Motor neuron (in vitro differentiated cells): ENCODE measurements around the gene HSPA5. TPM values are rescaled to one million over a fixed set of nuclear protein-coding genes. Genes with fewer than 3 reads are reported as not detected.
"Not testable (repeated sequence)": the region's sequence is repeated elsewhere in the genome, so short reads cannot be mapped to it uniquely, and the experiment has no call there.

Source experiments
- ATAC-seq, 8 experiments: fragments of 200-7000 bp; cut with Tn5 transposase; replicated peaks in 6 of 8; 2 replicates each; pipeline ENCODE4 v1.8.0; 2021; ENCODE audit warnings: mild to moderate bottlenecking in 8 of 8, moderate library complexity in 8 of 8
- H3K27ac ChIP-seq, 2 donors: fragments of 250-450 bp; sonication (Bioruptor Pico); 2 replicates each; pipeline ENCODE4 v1.9.0; 2021; ENCODE audit warnings: antibody characterized with exemption in 2 of 2, mild to moderate bottlenecking in 2 of 2, moderate library complexity in 1 of 2
- H3K4me1 ChIP-seq, 2 donors: fragments of 250-450 bp; sonication (Bioruptor Pico); replicated peaks in 1 of 2; 2 replicates each; pipeline ENCODE4 v1.6.1; 2021; ENCODE audit warnings: antibody characterized with exemption in 2 of 2, mild to moderate bottlenecking in 2 of 2, moderate library complexity in 1 of 2
- H3K4me3 ChIP-seq, 5 donors: fragments of 250-450 bp; sonication (Bioruptor Pico); 2 replicates each; pipeline ENCODE4 v1.9.0; 2021; ENCODE audit warnings: antibody characterized with exemption in 5 of 5, mild to moderate bottlenecking in 5 of 5, moderate library complexity in 4 of 5
- WGBS, 10 experiments: fragments of 450-650 bp; shearing (Covaris generic); methylation state at CpG; one replicate each; pipeline ENCODE4 v1.0.0; 2022; 5-methylcytosine and 5-hydroxymethylcytosine counted together
- in situ Hi-C, 9 experiments: fragments of 400-800 bp; cut with MboI; loops; one replicate each; pipeline ENCODE4 v1.15.0; 2021; ENCODE audit warnings: low sequenced_read_pairs in 9 of 9, low pct_unique_long_range_greater_than_20kb in 2 of 9; ENCODE audit not compliant: unreplicated experiment in 9 of 9
- total RNA-seq, 8 experiments: library from RNA; unstranded; fragments of 300-600 nt; gene quantifications; 2 replicates each; pipeline versions ENCODE4 v1.2.3 to v1.2.4, GENCODE V29; 2022

Gene HSPA5
- total RNA-seq, 8 experiments from 2014 or later: 105 to 365 (median 246) TPM

GRCh38 chr9:125200216-125201047 is 40.7 kb downstream of the HSPA5 start, which contains the start of gene RABEPK:
Gene RABEPK (plus strand): TSS chr9:125200542. CDS start chr9:125203014, 2,472 bp downstream.
- ATAC-seq: peak; percentile 93 to 99 (median 98)
- 0 to 40% (median 1%) methylated on average over 1 to 16 of the region's 51 CpGs; no CpG with 5 or more reads in 3 of the 10 experiments for WGBS, 10 experiments
- H3K27ac ChIP-seq: peak within 1 kb of the TSS; percentile 64 to 71
- in situ Hi-C loops: no loop called here
- peaks cover 4 to 6% of the 10 kb centered on the region in 2 donors for H3K4me1 ChIP-seq
- peak within 1 kb of the TSS; percentile 60 to 81 (median 66) for H3K4me3 ChIP-seq

- in situ Hi-C loops, H3K27ac ChIP-seq, H3K4me1 ChIP-seq, H3K4me3 ChIP-seq, ATAC-seq: not testable (repeated sequence)
- WGBS, 10 experiments: 27 to 100% (median 70%) methylated on average over 1 of the region's 1 CpG; no CpG with 5 or more reads in 4 of the 10 experiments
Observed at GRCh38 chr9:125195591-125195990, 45.6 kb downstream of the HSPA5 start.

- in situ Hi-C loops, H3K27ac ChIP-seq, H3K4me3 ChIP-seq, ATAC-seq, H3K4me1 ChIP-seq: not testable (repeated sequence)
- 73 to 100% (median 92%) methylated on average over 2 to 5 of the region's 5 CpGs; no CpG with 5 or more reads in 3 of the 10 experiments for WGBS, 10 experiments
Observed at GRCh38 chr9:125194466-125194865, 46.7 kb downstream of the HSPA5 start.

GRCh38 chr9:125190361-125190801 is 50.8 kb downstream of the HSPA5 start:
- ATAC-seq: peak in 1 of 8 experiments; percentile 5
- H3K4me1 ChIP-seq: peaks cover 9 to 12% of the 10 kb centered on the region in 2 donors
- H3K27ac ChIP-seq: peak overlapping the region; percentile 70 to 92
- in situ Hi-C loops: no loop called here
- H3K4me3 ChIP-seq: peak overlapping the region; percentile 79 to 94 (median 86)
- 0 to 83% (median 50%) methylated on average over 1 to 11 of the region's 14 CpGs; no CpG with 5 or more reads in 3 of the 10 experiments for WGBS, 10 experiments

GRCh38 chr9:125189361-125190289 is 51.5 kb downstream of the HSPA5 start, which contains the start of gene PPP6C:
Gene PPP6C (minus strand): TSS chr9:125189803. CDS start chr9:125189718, 85 bp downstream.
- 0 to 4% (median 1%) methylated on average over 2 to 37 of the region's 82 CpGs; no CpG with 5 or more reads in 2 of the 10 experiments for WGBS, 10 experiments
- in situ Hi-C loops: no loop called here
- peak; percentile 93 to 99 (median 99) for ATAC-seq
- H3K4me1 ChIP-seq: peaks cover 9 to 12% of the 10 kb centered on the region in 2 donors
- peak within 1 kb of the TSS; percentile 81 to 92 for H3K27ac ChIP-seq
- H3K4me3 ChIP-seq: peak within 1 kb of the TSS; percentile 79 to 94 (median 86)

- H3K27ac ChIP-seq: peak overlapping the region; percentile 81 to 92
- peak overlapping the region; percentile 79 to 94 (median 86) for H3K4me3 ChIP-seq
- peaks cover 9 to 12% of the 10 kb centered on the region in 2 donors for H3K4me1 ChIP-seq
- in situ Hi-C loops: no loop called here
- peak in 3 of 8 experiments; percentile 3 to 6 (median 4) for ATAC-seq
- 0 to 3% (median 0%) methylated on average over 1 to 20 of the region's 26 CpGs; no CpG with 5 or more reads in 3 of the 10 experiments for WGBS, 10 experiments
Observed at GRCh38 chr9:125189011-125189360, 52.2 kb downstream of the HSPA5 start.

Other genes with a start within 250 kb of the HSPA5 start
- gene SCAI, start 97.8 kb downstream of the HSPA5 start, total RNA-seq: 10 to 100 TPM in 4 of 8 experiments, 1 to 10 TPM in 4; 1.8 to 14.0 (median 10.2) TPM
- 10 to 100 TPM; 19.8 to 32.0 (median 26.9) TPM for gene PPP6C, start 51.5 kb downstream of the HSPA5 start, total RNA-seq
- 10 to 100 TPM; 17.0 to 32.2 (median 22.1) TPM for gene RABEPK, start 40.8 kb downstream of the HSPA5 start, total RNA-seq
- gene GAPVD1, start 20.5 kb upstream of the HSPA5 start, total RNA-seq: 10 to 100 TPM; 29.9 to 69.7 (median 41.2) TPM